Measurements from ENCODE around the gene LSM12.
"Not testable (repeated sequence)": the region's sequence is repeated elsewhere in the genome, so short reads cannot be mapped to it uniquely, and the experiment has no call there.

LSM12 gene

GRCh38 chr17:44039829-44040635 lies 26.4 kb downstream of the LSM12 start:
- no peak for DNase-seq

- no peak for DNase-seq
These were observed 27.9 kb downstream of the LSM12 start for GRCh38 chr17:44038604-44039011.

- no peak for DNase-seq
These were observed 29.0 kb downstream of the LSM12 start for GRCh38 chr17:44037471-44037870.

- DNase-seq = not testable (repeated sequence)
These were observed 31.8 kb downstream of the LSM12 start for GRCh38 chr17:44034688-44035087.

- DNase-seq = no peak
These were observed 32.5 kb downstream of the LSM12 start for GRCh38 chr17:44033861-44034408.

GRCh38 chr17:44030482-44030881 lies 36.0 kb downstream of the LSM12 start:
- no peak for DNase-seq

- DNase-seq = no peak
These were observed 36.7 kb downstream of the LSM12 start for GRCh38 chr17:44029736-44030135.

GRCh38 chr17:44024853-44025252 lies 41.6 kb downstream of the LSM12 start:
- DNase-seq = no peak

- no peak for DNase-seq
These were observed 42.2 kb downstream of the LSM12 start for GRCh38 chr17:44024271-44024663.

- no peak for DNase-seq
These were observed 42.8 kb downstream of the LSM12 start for GRCh38 chr17:44023545-44024270.

GRCh38 chr17:44022246-44022645 lies 44.2 kb downstream of the LSM12 start:
- no peak for DNase-seq

- DNase-seq = not testable (repeated sequence)
These were observed 45.2 kb downstream of the LSM12 start for GRCh38 chr17:44021227-44021626.

- DNase-seq = peak; percentile 71 to 92 (median 81)
These were observed 51.9 kb downstream of the LSM12 start, which contains the start of gene TMEM101 for GRCh38 chr17:44014437-44015172. Gene TMEM101, minus strand, starts transcription at chr17:44014963. Its CDS starts 11 bp downstream, at chr17:44014952.

GRCh38 chr17:44014133-44014436 lies 52.4 kb downstream of the LSM12 start:
- no peak for DNase-seq

- DNase-seq = no peak
These were observed 53.6 kb downstream of the LSM12 start for GRCh38 chr17:44012874-44013273.

GRCh38 chr17:44012391-44012790 lies 54.1 kb downstream of the LSM12 start:
- no peak for DNase-seq

GRCh38 chr17:44011876-44012275 lies 54.6 kb downstream of the LSM12 start:
- no peak for DNase-seq

- no peak for DNase-seq
These were observed 55.4 kb downstream of the LSM12 start for GRCh38 chr17:44010966-44011647.

GRCh38 chr17:44008205-44008909 lies 58.1 kb downstream of the LSM12 start:
- no peak for DNase-seq

GRCh38 chr17:44007346-44008204 lies 58.9 kb downstream of the LSM12 start:
- DNase-seq = no peak

Measured in T-helper 1 cell (primary cell).